ENCODE measurements around the gene DOCK3. TPM values are rescaled to one million over a fixed set of nuclear protein-coding genes. Genes with fewer than 3 reads are reported as not detected.

Gene DOCK3
- total and polyA plus RNA-seq, 3 donors from 2014 or later, result 8.4 to 11.7 (median 11.2) TPM

DNA sequence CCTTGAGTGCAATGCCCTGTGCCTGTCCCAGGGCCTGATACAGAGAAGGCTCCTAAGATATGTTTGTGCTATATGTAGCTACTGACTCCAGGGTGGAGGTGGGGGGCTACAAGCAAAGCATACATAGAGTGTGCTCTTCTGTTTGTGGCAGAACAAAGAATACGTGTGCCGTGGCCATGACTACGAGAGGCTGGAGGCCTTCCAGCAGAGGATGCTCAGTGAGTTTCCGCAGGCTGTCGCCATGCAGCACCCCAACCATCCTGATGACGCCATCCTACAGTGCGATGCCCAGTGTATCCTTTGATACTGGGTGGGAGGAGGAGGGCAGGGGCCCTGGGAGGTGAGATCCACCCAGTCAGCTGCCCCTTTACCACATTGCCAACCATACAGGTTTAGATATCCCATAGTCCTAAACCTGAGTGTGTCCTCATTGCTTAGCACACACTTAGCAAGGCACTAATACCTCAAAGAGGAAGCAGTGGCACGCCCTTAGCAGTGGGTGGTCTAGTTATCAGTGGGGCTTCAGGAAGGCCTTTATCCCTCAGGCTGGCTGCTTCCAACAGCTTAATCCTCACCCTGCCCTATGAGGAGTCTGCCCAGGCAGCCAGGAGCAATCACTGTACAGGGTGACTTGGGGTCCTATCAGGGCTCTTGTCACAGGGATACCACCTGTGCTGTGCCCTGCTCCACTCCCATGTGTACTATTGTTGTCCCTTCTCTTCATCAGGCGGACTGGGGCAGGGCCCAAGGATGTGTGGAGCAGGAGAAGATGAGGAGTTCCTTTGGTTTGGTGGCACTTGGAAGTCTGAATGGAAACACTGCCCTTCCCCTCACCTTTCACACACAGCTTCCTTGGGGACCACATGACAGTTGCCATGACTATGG is 680.2 kb downstream of the DOCK3 start:
- H3K27ac ChIP-seq, result no peak overlapping the region
- 87 to 98% methylated on average over 9 of the region's 9 CpGs for WGBS, 2 donors
- intact Hi-C loops (cut with DNase I; ENCODE audit: low total_unique reads), result no loop called here
- H3K4me3 ChIP-seq, result no peak overlapping the region
- DNase-seq, result no peak
- H3K27me3 ChIP-seq, result no peaks in the 10 kb centered on the region
- no peaks in the 10 kb centered on the region for H3K4me1 ChIP-seq
- H3K9me3 ChIP-seq, result no peaks in the 10 kb centered on the region
- TF ChIP-seq POLR2A (IDR thresholded peaks at IDR 0.05), result no peak
- TF ChIP-seq, protein P1, sequence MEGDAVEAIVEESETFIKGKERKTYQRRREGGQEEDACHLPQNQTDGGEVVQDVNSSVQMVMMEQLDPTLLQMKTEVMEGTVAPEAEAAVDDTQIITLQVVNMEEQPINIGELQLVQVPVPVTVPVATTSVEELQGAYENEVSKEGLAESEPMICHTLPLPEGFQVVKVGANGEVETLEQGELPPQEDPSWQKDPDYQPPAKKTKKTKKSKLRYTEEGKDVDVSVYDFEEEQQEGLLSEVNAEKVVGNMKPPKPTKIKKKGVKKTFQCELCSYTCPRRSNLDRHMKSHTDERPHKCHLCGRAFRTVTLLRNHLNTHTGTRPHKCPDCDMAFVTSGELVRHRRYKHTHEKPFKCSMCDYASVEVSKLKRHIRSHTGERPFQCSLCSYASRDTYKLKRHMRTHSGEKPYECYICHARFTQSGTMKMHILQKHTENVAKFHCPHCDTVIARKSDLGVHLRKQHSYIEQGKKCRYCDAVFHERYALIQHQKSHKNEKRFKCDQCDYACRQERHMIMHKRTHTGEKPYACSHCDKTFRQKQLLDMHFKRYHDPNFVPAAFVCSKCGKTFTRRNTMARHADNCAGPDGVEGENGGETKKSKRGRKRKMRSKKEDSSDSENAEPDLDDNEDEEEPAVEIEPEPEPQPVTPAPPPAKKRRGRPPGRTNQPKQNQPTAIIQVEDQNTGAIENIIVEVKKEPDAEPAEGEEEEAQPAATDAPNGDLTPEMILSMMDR (IDR thresholded peaks at IDR 0.05), result no peak
- H3K36me3 ChIP-seq (ENCODE audit: low read depth, missing control alignments), result no peaks in the 10 kb centered on the region

DNA sequence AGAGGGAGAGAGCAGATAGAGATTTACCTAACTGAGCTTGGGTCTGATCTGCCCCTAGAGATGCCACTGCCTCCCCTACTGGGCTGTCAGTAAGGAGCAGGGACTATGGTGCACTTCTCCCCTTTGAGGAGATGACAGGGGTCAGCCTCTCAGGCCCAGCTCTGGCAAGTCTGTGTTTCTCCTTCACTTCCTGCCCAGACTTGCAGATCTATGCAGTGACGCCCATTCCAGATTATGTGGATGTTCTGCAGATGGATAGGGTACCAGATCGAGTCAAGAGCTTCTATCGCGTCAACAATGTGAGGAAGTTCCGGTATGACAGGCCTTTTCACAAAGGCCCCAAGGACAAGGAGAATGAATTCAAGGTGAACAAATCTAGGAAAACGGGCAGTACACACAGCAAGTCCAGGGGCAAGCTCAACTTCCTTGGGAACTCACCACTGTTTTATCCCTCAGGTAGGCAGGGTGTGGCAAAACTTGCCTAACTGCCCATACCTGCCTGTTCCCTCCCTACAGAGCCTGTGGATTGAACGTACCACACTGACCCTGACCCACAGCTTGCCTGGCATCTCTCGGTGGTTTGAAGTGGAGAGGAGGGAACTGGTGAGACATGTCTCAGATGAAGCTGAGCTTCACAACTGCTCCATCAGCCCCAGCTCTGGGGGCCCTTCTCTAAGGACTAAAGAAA is 681.3 kb downstream of the DOCK3 start:
- no peak for DNase-seq
- Histone ChIP-seq H3K4me3 (no peak overlapping the region), H3K9me3 (no peaks in the 10 kb centered on the region), H3K27ac (no peak overlapping the region), H3K4me1 (no peaks in the 10 kb centered on the region), H3K36me3 (ENCODE audit: low read depth, missing control alignments) (no peaks in the 10 kb centered on the region), H3K27me3 (no peaks in the 10 kb centered on the region)
- intact Hi-C loops (cut with DNase I; ENCODE audit: low total_unique reads), result no loop called here
- WGBS, 2 donors, result 79 to 80% methylated on average over 8 of the region's 8 CpGs
- TF ChIP-seq, protein P1 (IDR thresholded peaks at IDR 0.05), result no peak
- TF ChIP-seq POLR2A (IDR thresholded peaks at IDR 0.05), result no peak

DNA sequence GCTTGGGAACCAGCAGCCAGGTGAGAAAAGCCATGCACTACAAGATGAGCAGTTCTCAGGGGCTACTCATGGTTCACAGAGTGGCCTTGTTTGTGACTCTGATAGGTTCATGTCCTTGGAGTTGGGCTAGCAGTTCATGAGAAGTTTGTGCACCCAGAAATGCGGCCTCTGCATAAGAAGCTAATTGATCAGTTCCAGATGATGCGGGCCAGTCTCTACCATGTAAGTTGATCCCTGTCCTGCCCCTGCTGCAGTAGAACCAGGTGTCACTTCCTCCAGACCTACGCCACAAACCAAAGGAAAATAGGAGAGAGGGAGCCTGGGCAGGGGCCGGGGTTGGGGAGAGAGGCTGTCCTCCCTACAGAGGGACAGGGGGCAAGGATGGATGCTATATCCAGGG is 683.1 kb downstream of the DOCK3 start:
- intact Hi-C loops (cut with DNase I; ENCODE audit: low total_unique reads), result no loop called here
- no peaks in the 10 kb centered on the region for H3K36me3 ChIP-seq (ENCODE audit: low read depth, missing control alignments)
- H3K4me1 ChIP-seq, result no peaks in the 10 kb centered on the region
- H3K27me3 ChIP-seq, result no peaks in the 10 kb centered on the region
- H3K27ac ChIP-seq, result no peak overlapping the region
- no peak for TF ChIP-seq POLR2A (IDR thresholded peaks at IDR 0.05)
- TF ChIP-seq, protein P1 (IDR thresholded peaks at IDR 0.05), result no peak
- DNase-seq, result no peak
- 70 to 78% methylated on average over 4 of the region's 4 CpGs for WGBS, 2 donors
- no peaks in the 10 kb centered on the region for H3K9me3 ChIP-seq
- no peak overlapping the region for H3K4me3 ChIP-seq

DNA sequence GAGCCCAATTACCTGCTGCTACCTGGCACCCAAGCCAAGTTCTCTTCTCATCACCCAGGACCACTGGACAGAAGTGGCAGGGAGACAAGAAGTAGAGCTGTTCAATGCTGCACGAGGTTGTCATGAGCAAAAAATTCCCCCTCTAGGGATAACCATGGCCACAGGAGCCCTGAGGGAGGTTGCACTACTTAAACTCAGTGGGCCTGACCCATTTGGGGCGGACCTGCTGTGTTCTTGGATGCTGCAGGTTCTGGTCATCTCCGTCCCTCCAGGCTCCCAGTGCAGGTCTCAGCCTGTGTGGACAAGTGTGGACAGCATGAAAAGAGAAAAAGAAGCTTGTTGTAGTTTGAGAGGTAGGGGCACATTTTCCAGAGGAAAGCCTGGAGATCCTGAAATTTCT is 684.3 kb downstream of the DOCK3 start:
- no peak for TF ChIP-seq POLR2A (IDR thresholded peaks at IDR 0.05)
- TF ChIP-seq, protein P1 (IDR thresholded peaks at IDR 0.05), result no peak
- Histone ChIP-seq H3K36me3 (ENCODE audit: low read depth, missing control alignments) (no peaks in the 10 kb centered on the region), H3K4me3 (no peak overlapping the region), H3K9me3 (no peaks in the 10 kb centered on the region), H3K4me1 (no peaks in the 10 kb centered on the region), H3K27ac (no peak overlapping the region), H3K27me3 (no peaks in the 10 kb centered on the region)
- WGBS, 2 donors, result 85 to 88% methylated on average over 3 of the region's 3 CpGs
- no peak for DNase-seq
- intact Hi-C loops (cut with DNase I; ENCODE audit: low total_unique reads), result no loop called here
